Measurements from ENCODE around the gene VSIG10L. TPM values are rescaled to one million over a fixed set of nuclear protein-coding genes. Genes with fewer than 3 reads are reported as not detected.

Gene VSIG10L
- total RNA-seq, 1 experiment from 2014 or later, result 4.5 TPM

- no peaks in the 10 kb centered on the region for H3K9me3 ChIP-seq
- H3K27me3 Mint-ChIP-seq (ENCODE audit: insufficient read depth, unreplicated experiment), result no peaks in the 10 kb centered on the region
- H3K36me3 ChIP-seq (ENCODE audit: control insufficient read depth, insufficient read depth, low read length), result no peaks in the 10 kb centered on the region
- no peak overlapping the region for H3K4me3 Mint-ChIP-seq (ENCODE audit: unreplicated experiment)
- no peaks in the 10 kb centered on the region for H3K4me1 ChIP-seq
- H3K9me3 Mint-ChIP-seq (ENCODE audit: unreplicated experiment), result no peaks in the 10 kb centered on the region
- no peaks in the 10 kb centered on the region for H3K27me3 ChIP-seq (replicated peaks; ENCODE audit: control insufficient read depth, insufficient read depth, low read length)
- H3K27ac Mint-ChIP-seq (ENCODE audit: unreplicated experiment), result no peak overlapping the region
- no peaks in the 10 kb centered on the region for H3K4me1 Mint-ChIP-seq (ENCODE audit: low read depth, unreplicated experiment)
- ChIA-PET CTCF (no interaction called here), POLR2A (interaction anchor here (0.7 kb wide), 1 partner anchor 80 kb away, joined by 3 read pairs; no protein-coding TSS in a partner anchor)
- no TSS peak for BruUV-seq (replicated peaks)
- no peak overlapping the region for H3K4me3 ChIP-seq (ENCODE audit: low read depth, low read length)
- H3K36me3 Mint-ChIP-seq (ENCODE audit: insufficient read depth, unreplicated experiment), result peaks cover 2% of the 10 kb centered on the region
- TF ChIP-seq CTCF (IDR thresholded peaks at IDR 0.05; ENCODE audit: insufficient read depth in 1 of 2, low read depth in 1 of 2, low read length in 1 of 2, severe bottlenecking in 1 of 2, unreplicated experiment in 1 of 2), result no peak
- intact Hi-C loops (cut with micrococcal nuclease; ENCODE audit: unreplicated experiment), result no loop called here
- DNase-seq, result no peak
Measured at GRCh38 chr19:51333836-51334460, 8.0 kb downstream of the VSIG10L start.

GRCh38 chr19:51331716-51332115 is 10.2 kb downstream of the VSIG10L start:
- no peaks in the 10 kb centered on the region for H3K9me3 ChIP-seq
- no peaks in the 10 kb centered on the region for H3K4me1 ChIP-seq
- H3K27me3 ChIP-seq (replicated peaks; ENCODE audit: control insufficient read depth, insufficient read depth, low read length), result no peaks in the 10 kb centered on the region
- Mint-ChIP-seq H3K4me1 (ENCODE audit: low read depth, unreplicated experiment) (no peaks in the 10 kb centered on the region), H3K9me3 (ENCODE audit: unreplicated experiment) (no peaks in the 10 kb centered on the region), H3K4me3 (ENCODE audit: unreplicated experiment) (no peak overlapping the region), H3K27ac (ENCODE audit: unreplicated experiment) (no peak overlapping the region), H3K36me3 (ENCODE audit: insufficient read depth, unreplicated experiment) (no peaks in the 10 kb centered on the region), H3K27me3 (ENCODE audit: insufficient read depth, unreplicated experiment) (no peaks in the 10 kb centered on the region)
- ChIA-PET POLR2A (no interaction called here), CTCF (no interaction called here)
- DNase-seq, result no peak
- TF ChIP-seq CTCF (IDR thresholded peaks at IDR 0.05; ENCODE audit: insufficient read depth in 1 of 2, low read depth in 1 of 2, low read length in 1 of 2, severe bottlenecking in 1 of 2, unreplicated experiment in 1 of 2), result no peak
- no TSS peak for BruUV-seq (replicated peaks)
- H3K36me3 ChIP-seq (ENCODE audit: control insufficient read depth, insufficient read depth, low read length), result no peaks in the 10 kb centered on the region
- no peak overlapping the region for H3K4me3 ChIP-seq (ENCODE audit: low read depth, low read length)
- intact Hi-C loops (cut with micrococcal nuclease; ENCODE audit: unreplicated experiment), result no loop called here

- no peak for DNase-seq
- H3K9me3 ChIP-seq, result no peaks in the 10 kb centered on the region
- no peaks in the 10 kb centered on the region for H3K9me3 Mint-ChIP-seq (ENCODE audit: unreplicated experiment)
- no TSS peak for BruUV-seq (replicated peaks)
- intact Hi-C loops (cut with micrococcal nuclease; ENCODE audit: unreplicated experiment), result no loop called here
- H3K4me1 ChIP-seq, result no peaks in the 10 kb centered on the region
- no peak overlapping the region for H3K4me3 ChIP-seq (ENCODE audit: low read depth, low read length)
- no peaks in the 10 kb centered on the region for H3K36me3 Mint-ChIP-seq (ENCODE audit: insufficient read depth, unreplicated experiment)
- H3K36me3 ChIP-seq (ENCODE audit: control insufficient read depth, insufficient read depth, low read length), result no peaks in the 10 kb centered on the region
- no peak overlapping the region for H3K4me3 Mint-ChIP-seq (ENCODE audit: unreplicated experiment)
- CTCF ChIA-PET, result no interaction called here
- no peak overlapping the region for H3K27ac Mint-ChIP-seq (ENCODE audit: unreplicated experiment)
- no peaks in the 10 kb centered on the region for H3K27me3 ChIP-seq (replicated peaks; ENCODE audit: control insufficient read depth, insufficient read depth, low read length)
- POLR2A ChIA-PET, result no interaction called here
- no peak for TF ChIP-seq CTCF (IDR thresholded peaks at IDR 0.05; ENCODE audit: insufficient read depth in 1 of 2, low read depth in 1 of 2, low read length in 1 of 2, severe bottlenecking in 1 of 2, unreplicated experiment in 1 of 2)
- no peaks in the 10 kb centered on the region for H3K4me1 Mint-ChIP-seq (ENCODE audit: low read depth, unreplicated experiment)
- no peaks in the 10 kb centered on the region for H3K27me3 Mint-ChIP-seq (ENCODE audit: insufficient read depth, unreplicated experiment)
Measured at GRCh38 chr19:51331193-51331592, 10.7 kb downstream of the VSIG10L start.

All from Caco-2 (cell line).